Measurements from ENCODE around the gene SEPTIN1. TPM values are rescaled to one million over a fixed set of nuclear protein-coding genes. Genes with fewer than 3 reads are reported as not detected.
A peak's percentile ranks its signal among the peaks of the same experiment; 100 is the strongest.

Gene SEPTIN1
- total RNA-seq, 3 donors from 2014 or later (not counting 1 experiment from before 2014, with no cell fraction given) = 196 to 210 (median 205) TPM

GRCh38 chr16:30358990-30359870 lies 23.1 kb downstream of the SEPTIN1 start:
- no peaks in the 10 kb centered on the region for H3K9me3 Mint-ChIP-seq
- no peak overlapping the region for H3K4me3 Mint-ChIP-seq
- peaks cover 36 to 44% of the 10 kb centered on the region in 2 donors for H3K4me1 Mint-ChIP-seq
- no peaks in the 10 kb centered on the region for H3K27me3 Mint-ChIP-seq (ENCODE audit: low read depth in 2 of 2)
- peaks cover 32% of the 10 kb centered on the region for H3K36me3 ChIP-seq (ENCODE audit: control insufficient read depth, insufficient read depth, low read length)
- TF ChIP-seq CTCF (IDR thresholded peaks at IDR 0.05) = no peak
- H3K27me3 ChIP-seq (ENCODE audit: control insufficient read depth, insufficient read depth, low read length) = no peaks in the 10 kb centered on the region
- peaks cover 22% of the 10 kb centered on the region for H3K4me1 ChIP-seq (ENCODE audit: control insufficient read depth, insufficient read depth, low read length)
- DNase-seq (no peak), ATAC-seq (no peak)
- intact Hi-C loops (cut with micrococcal nuclease) = no loop called here
- WGBS (ENCODE audit: insufficient coverage) = 97% methylated on average over 28 of the region's 28 CpGs
- no peak overlapping the region for H3K27ac Mint-ChIP-seq
- H3K27ac ChIP-seq (ENCODE audit: low read length) = no peak overlapping the region
- no peak overlapping the region for H3K4me3 ChIP-seq (ENCODE audit: low read length)
- no peaks in the 10 kb centered on the region for H3K9me3 ChIP-seq (ENCODE audit: control insufficient read depth, insufficient read depth, low read length)
- peaks cover 15% of the 10 kb centered on the region for H3K36me3 Mint-ChIP-seq

- peaks cover 42 to 50% of the 10 kb centered on the region in 2 donors for H3K4me1 Mint-ChIP-seq
- no peaks in the 10 kb centered on the region for H3K27me3 Mint-ChIP-seq (ENCODE audit: low read depth in 2 of 2)
- peaks cover 28% of the 10 kb centered on the region for H3K4me1 ChIP-seq (ENCODE audit: control insufficient read depth, insufficient read depth, low read length)
- H3K27ac ChIP-seq (ENCODE audit: low read length) = no peak overlapping the region
- ATAC-seq = no peak
- H3K9me3 ChIP-seq (ENCODE audit: control insufficient read depth, insufficient read depth, low read length) = no peaks in the 10 kb centered on the region
- H3K36me3 Mint-ChIP-seq = peaks cover 15% of the 10 kb centered on the region
- H3K4me3 Mint-ChIP-seq = no peak overlapping the region
- no peaks in the 10 kb centered on the region for H3K9me3 Mint-ChIP-seq
- intact Hi-C loops (cut with micrococcal nuclease) = no loop called here
- H3K4me3 ChIP-seq (ENCODE audit: low read length) = no peak overlapping the region
- no peak for TF ChIP-seq CTCF (IDR thresholded peaks at IDR 0.05)
- H3K36me3 ChIP-seq (ENCODE audit: control insufficient read depth, insufficient read depth, low read length) = peaks cover 30% of the 10 kb centered on the region
- H3K27ac Mint-ChIP-seq = no peak overlapping the region
- no peak for DNase-seq
- no peaks in the 10 kb centered on the region for H3K27me3 ChIP-seq (ENCODE audit: control insufficient read depth, insufficient read depth, low read length)
- WGBS (ENCODE audit: insufficient coverage) = 99% methylated on average over 9 of the region's 9 CpGs
Measured at GRCh38 chr16:30358577-30358936, 23.8 kb downstream of the SEPTIN1 start.

- Mint-ChIP-seq H3K27ac (peak overlapping the region in 1 of 2 donors; percentile 11), H3K36me3 (peaks cover 9% of the 10 kb centered on the region), H3K27me3 (ENCODE audit: low read depth in 2 of 2) (no peaks in the 10 kb centered on the region), H3K4me1 (peaks cover 45 to 46% of the 10 kb centered on the region in 2 donors), H3K9me3 (no peaks in the 10 kb centered on the region), H3K4me3 (no peak overlapping the region)
- peaks cover 32% of the 10 kb centered on the region for H3K4me1 ChIP-seq (ENCODE audit: control insufficient read depth, insufficient read depth, low read length)
- intact Hi-C loops (cut with micrococcal nuclease) = no loop called here
- H3K27me3 ChIP-seq (ENCODE audit: control insufficient read depth, insufficient read depth, low read length) = no peaks in the 10 kb centered on the region
- DNase-seq = no peak
- H3K36me3 ChIP-seq (ENCODE audit: control insufficient read depth, insufficient read depth, low read length) = peaks cover 30% of the 10 kb centered on the region
- no peak for TF ChIP-seq CTCF (IDR thresholded peaks at IDR 0.05)
- H3K4me3 ChIP-seq (ENCODE audit: low read length) = no peak overlapping the region
- WGBS (ENCODE audit: insufficient coverage) = 94% methylated on average over 35 of the region's 37 CpGs
- no peak for ATAC-seq
- H3K9me3 ChIP-seq (ENCODE audit: control insufficient read depth, insufficient read depth, low read length) = no peaks in the 10 kb centered on the region
- no peak overlapping the region for H3K27ac ChIP-seq (ENCODE audit: low read length)
Measured at GRCh38 chr16:30357715-30358576, 24.4 kb downstream of the SEPTIN1 start.
